Stromal cell of bone marrow (primary cell): Measurements from ENCODE around the gene KIF18A.
"Not testable (repeated sequence)": the region's sequence is repeated elsewhere in the genome, so short reads cannot be mapped to it uniquely, and the experiment has no call there.

Source experiments
- DNase-seq: peaks from one replicate; pipeline ENCODE4 v3.0.0-alpha.2; 2012; ENCODE audit warnings: low read depth

The KIF18A gene

GRCh38 chr11:28106353-28107043, 1.5 kb downstream of the KIF18A start:
- DNase-seq, result no peak

DNA sequence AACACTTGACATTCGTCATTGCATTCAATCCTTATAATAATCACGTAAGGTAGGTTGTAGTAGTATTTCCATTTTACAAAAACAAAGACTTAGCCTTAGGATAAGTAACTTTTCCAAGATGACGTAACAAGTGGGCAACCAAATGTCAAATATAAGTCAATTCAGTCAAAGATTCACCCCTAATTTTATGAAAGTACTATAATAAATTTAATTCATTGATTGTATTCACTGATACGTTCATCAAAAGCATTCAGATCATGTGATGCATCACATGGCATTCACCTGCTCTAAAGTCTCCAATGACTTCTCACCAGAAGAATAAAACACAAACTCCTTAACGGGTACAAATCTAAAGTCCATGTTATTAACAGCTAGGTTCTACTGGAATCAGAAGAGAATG, 2.1 kb downstream of the KIF18A start:
- no peak for DNase-seq

GRCh38 chr11:28104984-28105383, 3.0 kb downstream of the KIF18A start:
- DNase-seq, result no peak

- DNase-seq, result no peak
Observed at GRCh38 chr11:28104425-28104824, 3.5 kb downstream of the KIF18A start.

- not testable (repeated sequence) for DNase-seq
Observed at GRCh38 chr11:28102300-28102699, 5.7 kb downstream of the KIF18A start.

- no peak for DNase-seq
Observed at GRCh38 chr11:28100665-28101064, 7.3 kb downstream of the KIF18A start.

- DNase-seq, result no peak
Observed at GRCh38 chr11:28099715-28100114, 8.2 kb downstream of the KIF18A start.

DNA sequence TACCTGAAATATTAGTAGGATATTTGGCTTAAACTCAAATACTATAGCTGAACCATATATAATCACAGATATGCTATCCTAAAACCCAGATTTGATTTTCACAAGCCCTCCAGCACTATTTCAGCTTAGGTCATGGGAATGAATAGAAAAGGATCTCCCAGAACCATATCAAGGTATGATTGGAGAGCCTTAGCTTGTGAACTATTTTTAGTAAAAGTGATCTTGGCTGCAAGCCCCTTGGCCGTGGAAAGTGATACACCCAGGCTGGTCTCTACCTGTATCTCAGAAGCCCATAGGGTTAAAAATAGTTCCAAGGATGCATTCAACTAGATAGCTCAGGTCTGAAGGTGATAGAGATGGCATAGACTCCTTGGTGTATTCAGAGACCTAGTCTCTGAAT, 9.7 kb downstream of the KIF18A start:
- DNase-seq, result no peak

GRCh38 chr11:28092786-28093185, 15.2 kb downstream of the KIF18A start:
- no peak for DNase-seq

DNA sequence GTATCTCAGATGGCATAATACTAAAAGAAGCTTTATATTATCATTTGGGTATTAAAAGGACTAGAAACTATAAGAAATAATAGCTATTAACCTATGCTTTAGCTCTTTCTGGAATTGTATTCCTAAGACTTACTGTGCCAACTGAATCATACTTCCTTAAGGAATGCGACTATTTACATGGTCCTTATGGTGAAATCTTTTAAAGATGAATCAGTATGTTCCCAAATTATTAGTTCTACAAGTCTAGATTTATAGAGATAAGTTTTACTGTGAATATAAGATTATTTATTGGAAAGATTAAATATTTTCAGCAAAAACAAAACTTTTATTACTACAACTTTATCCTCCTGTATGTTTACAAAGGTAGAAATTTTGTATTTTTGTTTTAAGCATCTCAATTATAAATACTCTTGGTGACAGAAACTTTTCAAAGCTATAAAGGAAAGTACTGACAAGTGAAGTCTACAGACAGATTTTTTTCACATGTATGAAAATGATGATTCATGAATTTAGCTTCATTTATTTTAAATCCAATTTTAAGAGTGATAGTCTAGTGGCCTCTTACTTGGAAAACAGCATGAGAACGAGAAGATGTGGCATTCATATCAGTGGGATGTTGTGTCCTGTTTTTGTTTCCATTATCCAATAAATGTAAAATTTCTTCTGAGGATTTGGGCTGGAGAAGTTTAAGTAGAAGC, 17.8 kb downstream of the KIF18A start:
- no peak for DNase-seq

DNA sequence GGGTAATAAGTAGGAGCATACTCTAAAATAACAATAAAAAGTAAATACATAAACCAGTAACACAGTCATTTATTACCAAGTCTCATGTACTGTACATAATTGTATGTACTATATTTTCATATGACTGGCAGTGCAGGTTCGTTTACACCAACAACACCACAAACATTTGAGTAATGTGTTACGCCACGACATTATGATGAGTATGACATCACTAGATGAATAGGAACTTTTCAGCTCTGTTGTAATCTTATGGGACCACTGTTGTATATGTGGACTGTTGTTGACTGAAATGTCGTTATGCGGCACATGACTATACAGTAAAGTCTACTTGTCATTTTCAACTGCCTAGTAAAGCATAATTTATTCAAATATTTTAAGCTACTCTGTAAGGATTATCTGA, 18.6 kb downstream of the KIF18A start:
- no peak for DNase-seq

- not testable (repeated sequence) for DNase-seq
Observed at GRCh38 chr11:28087693-28088092, 20.3 kb downstream of the KIF18A start.

DNA sequence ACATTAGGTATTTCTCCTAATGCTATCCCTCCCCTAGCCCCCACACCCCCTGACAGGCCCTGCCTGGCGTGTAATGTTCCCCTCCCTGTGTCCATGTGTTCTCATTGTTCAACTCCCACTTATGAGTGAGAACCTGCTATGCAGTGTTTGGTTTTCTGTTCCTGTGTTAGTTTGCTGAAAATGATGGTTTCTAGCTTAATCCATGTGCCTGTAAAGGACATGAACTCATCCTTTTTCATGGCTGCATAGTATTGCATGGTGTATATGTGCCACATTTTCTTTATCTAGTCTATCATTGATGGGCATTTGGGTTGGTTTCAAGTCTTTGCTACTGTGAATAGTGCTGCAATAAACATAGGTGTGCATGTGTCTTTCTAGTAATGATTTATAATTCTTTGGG, 20.8 kb downstream of the KIF18A start:
- not testable (repeated sequence) for DNase-seq

- DNase-seq, result no peak
Observed at GRCh38 chr11:28086569-28086968, 21.4 kb downstream of the KIF18A start.

DNA sequence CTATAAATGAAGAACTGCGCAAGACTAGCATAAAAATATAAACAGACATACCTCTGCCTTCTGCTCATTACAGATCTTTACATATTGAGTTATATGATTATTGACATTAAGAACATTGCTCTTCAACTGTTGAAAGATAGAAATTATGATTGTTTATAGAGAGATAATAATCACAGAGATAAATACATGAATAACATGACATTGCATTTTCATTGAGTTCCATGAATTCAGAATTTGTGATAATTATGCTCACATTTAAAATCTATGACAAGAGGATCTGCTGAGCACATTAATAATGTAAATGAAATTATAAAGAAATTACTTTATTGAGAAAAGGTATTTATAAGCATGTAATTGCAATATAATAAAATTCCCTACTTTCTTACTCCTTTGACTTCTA, 24.8 kb downstream of the KIF18A start:
- DNase-seq, result no peak

DNA sequence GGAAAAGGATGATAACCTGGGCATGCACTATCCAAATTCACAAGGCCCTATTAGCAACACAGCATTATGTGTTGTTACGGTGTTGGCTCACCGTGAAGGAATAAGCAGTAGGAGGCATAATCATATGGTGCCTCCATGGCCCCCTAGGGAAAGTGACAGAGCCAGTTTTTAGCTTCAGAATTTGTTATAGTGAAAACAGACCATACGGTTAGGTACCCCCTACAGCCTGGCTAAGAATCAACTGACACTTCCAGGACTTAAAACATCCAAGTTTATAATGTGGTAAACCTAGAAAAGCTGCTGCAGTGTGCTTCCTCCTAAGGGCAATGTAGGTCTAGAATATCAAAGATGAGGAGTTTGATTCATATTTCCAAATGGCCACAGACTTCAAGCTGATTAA, 30.4 kb downstream of the KIF18A start:
- DNase-seq, result no peak

- peak; percentile 3 for DNase-seq
Observed at GRCh38 chr11:28072321-28072720, 35.6 kb downstream of the KIF18A start.

DNA sequence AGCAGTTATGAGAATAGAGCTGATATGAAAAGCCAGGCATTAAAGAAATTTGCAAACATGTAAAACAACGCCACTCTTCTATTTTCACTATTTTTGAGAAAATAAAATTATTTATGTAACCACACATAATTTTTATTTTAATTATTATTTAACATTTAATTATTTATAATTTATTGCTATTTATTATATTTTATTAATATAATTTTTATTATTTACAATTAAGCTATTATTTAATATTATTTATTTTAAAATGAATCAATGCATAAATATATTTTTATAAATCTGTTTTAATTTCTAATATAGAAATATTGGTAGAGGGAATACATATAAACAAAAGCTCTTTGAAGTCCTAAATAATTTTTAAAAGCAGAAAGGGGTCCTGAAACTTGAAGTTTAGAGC, 36.7 kb downstream of the KIF18A start:
- no peak for DNase-seq

DNA sequence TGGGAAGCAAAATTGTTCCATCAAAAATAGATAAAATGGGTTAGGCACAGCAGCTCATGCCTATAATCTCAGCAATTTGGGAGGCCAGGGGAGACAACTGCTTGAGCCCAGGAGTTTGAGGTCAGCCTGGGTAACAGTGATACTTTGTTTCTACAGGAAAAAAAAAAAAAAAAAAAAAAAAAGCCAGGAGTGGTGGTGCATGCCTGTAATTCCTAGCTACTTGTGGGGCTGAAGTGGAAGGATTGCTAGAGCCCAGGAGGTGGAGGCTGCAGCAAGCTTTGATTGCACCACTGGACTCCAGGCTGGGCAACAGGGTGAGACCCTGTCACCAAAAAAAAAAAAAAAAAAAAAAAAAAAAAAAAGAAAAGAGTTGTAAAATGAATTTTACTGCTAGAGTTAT, 49.6 kb downstream of the KIF18A start:
- no peak for DNase-seq

- DNase-seq, result no peak
Observed at GRCh38 chr11:28054821-28055220, 53.1 kb downstream of the KIF18A start.

DNA sequence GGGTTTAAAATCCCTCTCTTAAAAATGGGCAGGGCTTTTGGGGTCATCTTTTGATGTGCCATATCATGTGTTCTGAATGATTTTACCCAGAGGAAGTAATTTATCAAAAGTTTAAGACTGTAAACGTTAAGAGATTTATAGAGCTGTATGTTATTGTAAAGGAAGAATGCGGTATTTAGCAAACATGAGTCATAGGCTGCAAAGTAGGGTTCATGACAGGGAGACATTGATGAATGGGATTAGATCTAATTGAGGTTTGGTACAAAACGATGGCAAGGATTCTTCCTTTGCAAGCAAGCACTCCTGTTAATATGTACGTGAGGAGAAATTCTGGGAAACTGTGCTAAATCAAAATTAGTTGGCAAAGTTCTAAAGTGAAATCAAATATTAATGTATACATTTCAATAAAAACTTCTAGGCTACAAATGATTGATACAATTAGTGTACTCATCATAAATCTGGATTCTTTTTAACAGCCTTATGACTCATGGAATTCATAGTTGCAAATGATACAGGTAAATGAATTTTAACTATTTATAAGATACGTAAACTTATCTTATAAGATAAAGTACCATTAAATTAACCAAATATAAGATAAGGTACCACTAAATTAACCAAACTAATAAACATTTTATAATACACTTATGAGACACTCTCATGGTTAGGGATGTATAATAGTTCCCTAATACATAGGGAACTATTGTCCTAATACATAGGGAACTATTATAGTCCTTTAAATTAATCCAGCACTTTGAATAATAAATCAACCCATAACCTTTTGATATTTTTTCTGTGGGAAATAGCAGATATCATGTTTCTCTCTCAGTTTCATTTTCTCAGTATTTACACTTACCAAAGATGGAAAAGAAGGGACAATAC, 58.4 kb downstream of the KIF18A start:
- DNase-seq, result no peak

GRCh38 chr11:28048812-28049211, 59.1 kb downstream of the KIF18A start:
- DNase-seq, result no peak
